ENCODE data around the gene AGMO.

AGMO gene

GRCh38 chr7:15567652-15568051 lies 5.8 kb upstream of the AGMO start:
- no peak overlapping the region for H3K4me3 ChIP-seq (ENCODE audit: low read depth, low read length)
- DNase-seq (ENCODE audit: low read depth, low spot score): no peak
- in situ Hi-C loops (cut with HindIII; ENCODE audit: low sequenced_read_pairs): no loop called here
- TF ChIP-seq CTCF (IDR thresholded peaks at IDR 0.05; ENCODE audit: low read depth, low read length): no peak

- no peak for TF ChIP-seq CTCF (IDR thresholded peaks at IDR 0.05; ENCODE audit: low read depth, low read length)
- H3K4me3 ChIP-seq (ENCODE audit: low read depth, low read length): no peak overlapping the region
- in situ Hi-C loops (cut with HindIII; ENCODE audit: low sequenced_read_pairs): no loop called here
- no peak for DNase-seq (ENCODE audit: low read depth, low spot score)
Observed at GRCh38 chr7:15567036-15567435, 5.2 kb upstream of the AGMO start.

GRCh38 chr7:15566476-15566875 lies 4.7 kb upstream of the AGMO start:
- no peak for TF ChIP-seq CTCF (IDR thresholded peaks at IDR 0.05; ENCODE audit: low read depth, low read length)
- in situ Hi-C loops (cut with HindIII; ENCODE audit: low sequenced_read_pairs): no loop called here

GRCh38 chr7:15560968-15561367 lies 847 bp downstream of the AGMO start:
- in situ Hi-C loops (cut with HindIII; ENCODE audit: low sequenced_read_pairs): no loop called here
- no peak overlapping the region for H3K4me3 ChIP-seq (ENCODE audit: low read depth, low read length)
- TF ChIP-seq CTCF (IDR thresholded peaks at IDR 0.05; ENCODE audit: low read depth, low read length): no peak
- no peak for DNase-seq (ENCODE audit: low read depth, low spot score)

More at GRCh38 chr7:15566476-15566875, 4.7 kb upstream of the AGMO start:
- no peak overlapping the region for H3K4me3 ChIP-seq (ENCODE audit: low read depth, low read length)
- DNase-seq (ENCODE audit: low read depth, low spot score): no peak

GRCh38 chr7:15559416-15559928 lies 2.3 kb downstream of the AGMO start:
- in situ Hi-C loops (cut with HindIII; ENCODE audit: low sequenced_read_pairs): no loop called here
- no peak for DNase-seq (ENCODE audit: low read depth, low spot score)
- no peak for TF ChIP-seq CTCF (IDR thresholded peaks at IDR 0.05; ENCODE audit: low read depth, low read length)
- no peak overlapping the region for H3K4me3 ChIP-seq (ENCODE audit: low read depth, low read length)

- in situ Hi-C loops (cut with HindIII; ENCODE audit: low sequenced_read_pairs): no loop called here
- peak; percentile 59 for DNase-seq (ENCODE audit: low read depth, low spot score)
- no peak for TF ChIP-seq CTCF (IDR thresholded peaks at IDR 0.05; ENCODE audit: low read depth, low read length)
- no peak overlapping the region for H3K4me3 ChIP-seq (ENCODE audit: low read depth, low read length)
Observed at GRCh38 chr7:15558756-15559155, 3.1 kb downstream of the AGMO start.

GRCh38 chr7:15557686-15558085 lies 4.1 kb downstream of the AGMO start:
- no peak overlapping the region for H3K4me3 ChIP-seq (ENCODE audit: low read depth, low read length)
- no peak for DNase-seq (ENCODE audit: low read depth, low spot score)
- in situ Hi-C loops (cut with HindIII; ENCODE audit: low sequenced_read_pairs): no loop called here
- no peak for TF ChIP-seq CTCF (IDR thresholded peaks at IDR 0.05; ENCODE audit: low read depth, low read length)
